HCT116 (cell line): Measurements from ENCODE around the gene SUB1. TPM values are rescaled to one million over a fixed set of nuclear protein-coding genes. Genes with fewer than 3 reads are reported as not detected.

Experiments used
- ATAC-seq: fragments of 200-7000 bp; cut with Tn5 transposase; 2 replicates; pipeline ENCODE4 v1.9.1; 2020; ENCODE audit warnings: mild to moderate bottlenecking, moderate library complexity
- BruUV-seq: library from RNA; stranded (reverse); fragments of 400-500 nt; replicated peaks from 2 replicates; lab custom pipeline; 2021; lab: Mats Ljungman, UMichigan
- CTCF ChIA-PET: fragments of 300-600 bp; sonication (Branson Sonifier 250); formaldehyde crosslinking; loops from one replicate; lab custom pipeline; 2021; ENCODE audit warnings: antibody characterized with exemption; lab: Charles Lee
- POLR2A ChIA-PET: fragments of 300-600, 350-600 bp; sonication (Branson Sonifier 250); formaldehyde crosslinking; loops from one replicate; lab custom pipeline; 2021; ENCODE audit warnings: antibody characterized with exemption; lab: Charles Lee
- RAD21 ChIA-PET, 2 experiments: fragments of 300-600 bp; sonication (Branson Sonifier 250); formaldehyde crosslinking; loops; one replicate each; lab custom pipeline; 2023; ENCODE audit warnings: low total read pairs in 2 of 2; ENCODE audit not compliant: uncharacterized antibody in 2 of 2, unreplicated experiment in 2 of 2, low non-redundant PET in 1 of 2; lab: Charles Lee
- DNase-seq: peaks from one replicate; pipeline ENCODE4 v3.0.0-alpha.2; 2010; ENCODE audit warnings: low read depth, low spot score
- H2AFZ ChIP-seq: fragments of 200-600 bp; shearing (Covaris generic), sonication (generic); 2 replicates; pipeline ENCODE4 v1.6.1; 2017; ENCODE audit warnings: low read depth, mixed run types, mixed read lengths, antibody characterized with exemption, low read length; ENCODE audit not compliant: poor library complexity, severe bottlenecking
- H3K27ac ChIP-seq: 2 replicates; pipeline ENCODE4 v1.5.1; 2012; ENCODE audit warnings: low read depth, low read length
- H3K27me3 ChIP-seq: fragments of 200-600 bp; sonication (generic); 2 replicates; pipeline ENCODE4 v1.6.1; 2016; ENCODE audit warnings: mixed run types, low read length, mixed read lengths; ENCODE audit not compliant: insufficient read depth
- H3K36me3 ChIP-seq, 2 experiments: fragments of 200-500 bp in 1 of 2; fragments of 200-600 bp in 1 of 2; sonication (Bioruptor generic) in 1 of 2; sonication (generic) in 1 of 2; 2 replicates each; pipeline versions ENCODE4 v1.5.1 to v1.6.1; 2014 to 2016; ENCODE audit warnings: low read length in 2 of 2, inconsistent platforms in 1 of 2, mixed read lengths in 1 of 2, mixed run types in 1 of 2; ENCODE audit not compliant: insufficient read depth in 2 of 2, control insufficient read depth in 1 of 2
- H3K4me1 ChIP-seq, 2 experiments: fragments of 200-600 bp in 1 of 2; sonication (generic) in 1 of 2; 2 replicates each; pipeline versions ENCODE4 v1.5.1 to v1.6.1; 2012 to 2017; ENCODE audit warnings: low read length in 2 of 2, inconsistent platforms in 1 of 2, mild to moderate bottlenecking in 1 of 2, mixed read lengths in 1 of 2, mixed run types in 1 of 2, moderate library complexity in 1 of 2; ENCODE audit not compliant: insufficient read depth in 2 of 2, control insufficient read depth in 1 of 2
- H3K4me2 ChIP-seq: fragments of 200-600 bp; sonication (generic); 2 replicates; pipeline ENCODE4 v1.6.1; 2017; ENCODE audit warnings: mixed run types, low read length, mixed read lengths
- H3K4me3 ChIP-seq, 2 experiments: fragments of 200-600 bp in 1 of 2; sonication (generic) in 1 of 2; replicated peaks in 1 of 2; 2 replicates each; pipeline ENCODE4 v1.5.1; 2011 to 2016; ENCODE audit warnings: low read length in 2 of 2, control low read depth in 1 of 2, low read depth in 1 of 2, mild to moderate bottlenecking in 1 of 2, mixed read lengths in 1 of 2, mixed run types in 1 of 2
- H3K79me2 ChIP-seq: fragments of 200-600 bp; sonication (generic); 2 replicates; pipeline ENCODE4 v1.6.1; 2017; ENCODE audit warnings: mild to moderate bottlenecking, mixed run types, low read length, moderate library complexity, mixed read lengths; ENCODE audit not compliant: insufficient read depth
- H3K9ac ChIP-seq: fragments of 200-600 bp; sonication (generic); 2 replicates; pipeline ENCODE4 v1.6.1; 2016; ENCODE audit warnings: low read length, mixed read lengths
- H3K9me2 ChIP-seq: fragments of 200-600 bp; sonication (generic), shearing (Covaris generic); 2 replicates; pipeline ENCODE4 v1.6.1; 2017; ENCODE audit warnings: mixed run types, mild to moderate bottlenecking, moderate library complexity; ENCODE audit not compliant: insufficient read depth
- H3K9me3 ChIP-seq, 2 experiments: fragments of 200-500 bp in 1 of 2; fragments of 200-600 bp in 1 of 2; sonication (Bioruptor generic) in 1 of 2; sonication (generic) in 1 of 2; 2 replicates each; pipeline ENCODE4 v1.6.1; 2014 to 2017; ENCODE audit warnings: low read length in 2 of 2, mixed read lengths in 2 of 2, inconsistent platforms in 1 of 2, low read depth in 1 of 2, mild to moderate bottlenecking in 1 of 2, mixed run types in 1 of 2, moderate library complexity in 1 of 2; ENCODE audit not compliant: control insufficient read depth in 1 of 2, insufficient read depth in 1 of 2
- H4K20me1 ChIP-seq: fragments of 200-600 bp; sonication (generic), shearing (Covaris generic); 2 replicates; pipeline ENCODE4 v1.6.1; 2017; ENCODE audit warnings: mixed run types, mild to moderate bottlenecking, moderate library complexity; ENCODE audit not compliant: insufficient read depth
- CBX3 ChIP-seq: IDR thresholded peaks from 2 replicates; pipeline ENCODE4 v1.6.1; 2012; ENCODE audit warnings: low read depth
- CTCF ChIP-seq, 3 experiments: fragments of 200-600 bp in 1 of 3; sonication (generic) in 1 of 3; IDR thresholded peaks in 2 of 3; conservative IDR thresholded peaks in 1 of 3; 2 replicates each; pipeline ENCODE4 v1.5.1; 2012 to 2017; ENCODE audit warnings: low read depth in 2 of 3, low read length in 2 of 3, antibody characterized with exemption in 1 of 3, borderline replicate concordance in 1 of 3, control low read depth in 1 of 3, mild to moderate bottlenecking in 1 of 3, mixed read lengths in 1 of 3, mixed run types in 1 of 3, moderate library complexity in 1 of 3; ENCODE audit not compliant: insufficient read depth in 1 of 3
- EZH2 ChIP-seq: fragments of 200-600 bp; sonication (generic); IDR thresholded peaks from 2 replicates; pipeline ENCODE4 v1.6.1; 2017; ENCODE audit warnings: antibody characterized with exemption, mixed run types
- JUND ChIP-seq: IDR thresholded peaks from 2 replicates; pipeline ENCODE4 v1.6.1; 2012
- POLR2A ChIP-seq: IDR thresholded peaks from 2 replicates; pipeline ENCODE4 v1.7.0; 2011; ENCODE audit warnings: borderline replicate concordance; ENCODE audit not compliant: insufficient read depth, insufficient read length; ENCODE audit errors: extremely low read depth
- RAD21 ChIP-seq: IDR thresholded peaks from 2 replicates; pipeline ENCODE4 v1.6.1; 2012; ENCODE audit warnings: low read depth, mild to moderate bottlenecking
- SIN3A ChIP-seq: IDR thresholded peaks from 2 replicates; pipeline ENCODE4 v1.6.1; 2012; ENCODE audit warnings: low read depth
- SP1 ChIP-seq: IDR thresholded peaks from 2 replicates; pipeline ENCODE4 v1.6.1; 2012; ENCODE audit warnings: low read depth
- SRF ChIP-seq: IDR thresholded peaks from 2 replicates; pipeline ENCODE4 v1.6.1; 2012; ENCODE audit warnings: low read depth
- YY1 ChIP-seq: IDR thresholded peaks from 2 replicates; pipeline ENCODE4 v1.6.1; 2011; ENCODE audit warnings: low read length, low read depth, moderate library complexity, mild to moderate bottlenecking; ENCODE audit not compliant: insufficient replicate concordance; ENCODE audit errors: extremely low read depth
- ZNF274 ChIP-seq: fragments of 200-500 bp; sonication (Bioruptor generic); IDR thresholded peaks from 2 replicates; pipeline ENCODE4 v1.6.1; 2014; ENCODE audit warnings: mild to moderate bottlenecking, low read depth, low read length, inconsistent platforms
- intact Hi-C: fragments of 100-400 bp; cut with micrococcal nuclease; formaldehyde crosslinking; loops from 2 replicates; pipeline ENCODE4 v1.10.0; 2022
- total RNA-seq: library from RNA; stranded (reverse); gene quantifications from one replicate; pipeline ENCODE4 v1.2.1, GENCODE V29; 2021; ENCODE audit not compliant: unreplicated experiment
- TF ChIP-seq, protein P1 (sequence below): IDR thresholded peaks from 2 replicates; pipeline ENCODE4 v1.6.1; 2011; ENCODE audit warnings: mild to moderate bottlenecking, low read length, moderate library complexity; ENCODE audit not compliant: insufficient replicate concordance; ENCODE audit errors: extremely low read depth

SUB1 gene
- total RNA-seq, 1 experiment from 2014 or later, result 216 TPM

- no peaks in the 10 kb centered on the region for H3K9me3 ChIP-seq
- no peak for ATAC-seq
- H3K27ac ChIP-seq, result no peak overlapping the region
- H4K20me1 ChIP-seq, result peaks cover 9% of the 10 kb centered on the region
- RAD21 ChIA-PET, result no interaction called here
- no TSS peak for BruUV-seq
- POLR2A ChIA-PET, result interaction anchor here (0.6 kb wide), 1 partner anchor 21 kb away, joined by 3 read pairs; no protein-coding TSS in a partner anchor
- intact Hi-C loops, result no loop called here
- peak overlapping the region; percentile 79 for H2AFZ ChIP-seq
- TF ChIP-seq RAD21 (no peak), YY1 (no peak), ZNF274 (no peak), CBX3 (no peak), EZH2 (no peak), SRF (no peak), SIN3A (no peak), POLR2A (no peak)
- H3K9me2 ChIP-seq, result no peaks in the 10 kb centered on the region
- peak overlapping the region; percentile 96 for H3K9ac ChIP-seq
- DNase-seq, result no peak
- CTCF ChIA-PET, result no interaction called here
- peaks cover 8 to 18% of the 10 kb centered on the region in 2 experiments; a peak in 2 of 4 replicates for H3K36me3 ChIP-seq
- peaks cover 8 to 16% of the 10 kb centered on the region in 2 experiments; a peak in 3 of 4 replicates for H3K4me1 ChIP-seq
- H3K4me2 ChIP-seq, result peak overlapping the region; percentile 68
- H3K79me2 ChIP-seq, result peaks cover 47% of the 10 kb centered on the region
- H3K4me3 ChIP-seq, result peak overlapping the region; percentile 92
- H3K27me3 ChIP-seq, result no peaks in the 10 kb centered on the region
Measured at GRCh38 chr5:32585122-32585445, 273 bp upstream of the SUB1 start.

GRCh38 chr5:32586276-32586599 lies 881 bp downstream of the SUB1 start:
- Histone ChIP-seq H3K79me2 (peaks cover 57% of the 10 kb centered on the region), H3K4me2 (peak overlapping the region; percentile 68), H3K9ac (peak overlapping the region; percentile 96), H2AFZ (no peak overlapping the region), H3K4me3 (peak overlapping the region; percentile 92), H3K27ac (peak overlapping the region; percentile 73), H3K27me3 (no peaks in the 10 kb centered on the region), H3K9me3 (no peaks in the 10 kb centered on the region), H4K20me1 (peaks cover 9% of the 10 kb centered on the region), H3K4me1 (peaks cover 8 to 16% of the 10 kb centered on the region in 2 experiments; a peak in 3 of 4 replicates), H3K36me3 (peaks cover 12 to 22% of the 10 kb centered on the region in 2 experiments), H3K9me2 (no peaks in the 10 kb centered on the region)
- ChIA-PET CTCF (no interaction called here), RAD21 (no interaction called here), POLR2A (no interaction called here)
- no peak for DNase-seq
- intact Hi-C loops, result no loop called here
- no TSS peak for BruUV-seq
- no peak for TF ChIP-seq RAD21
- TF ChIP-seq, protein P1, sequence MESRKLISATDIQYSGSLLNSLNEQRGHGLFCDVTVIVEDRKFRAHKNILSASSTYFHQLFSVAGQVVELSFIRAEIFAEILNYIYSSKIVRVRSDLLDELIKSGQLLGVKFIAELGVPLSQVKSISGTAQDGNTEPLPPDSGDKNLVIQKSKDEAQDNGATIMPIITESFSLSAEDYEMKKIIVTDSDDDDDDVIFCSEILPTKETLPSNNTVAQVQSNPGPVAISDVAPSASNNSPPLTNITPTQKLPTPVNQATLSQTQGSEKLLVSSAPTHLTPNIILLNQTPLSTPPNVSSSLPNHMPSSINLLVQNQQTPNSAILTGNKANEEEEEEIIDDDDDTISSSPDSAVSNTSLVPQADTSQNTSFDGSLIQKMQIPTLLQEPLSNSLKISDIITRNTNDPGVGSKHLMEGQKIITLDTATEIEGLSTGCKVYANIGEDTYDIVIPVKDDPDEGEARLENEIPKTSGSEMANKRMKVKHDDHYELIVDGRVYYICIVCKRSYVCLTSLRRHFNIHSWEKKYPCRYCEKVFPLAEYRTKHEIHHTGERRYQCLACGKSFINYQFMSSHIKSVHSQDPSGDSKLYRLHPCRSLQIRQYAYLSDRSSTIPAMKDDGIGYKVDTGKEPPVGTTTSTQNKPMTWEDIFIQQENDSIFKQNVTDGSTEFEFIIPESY, result no peak
- no peak for TF ChIP-seq SP1
- no peak for TF ChIP-seq JUND
- no peak for TF ChIP-seq CTCF (IDR thresholded peaks at IDR 0.05 in 2 of 3, conservative IDR thresholded peaks at IDR 0.05 in 1 of 3; ENCODE audit: borderline replicate concordance in 1 of 3, insufficient read depth in 1 of 3, low read depth in 2 of 3, low read length in 2 of 3)
- ATAC-seq, result no peak
